GM21576 (cell line): Measurements from ENCODE around the gene NTM.
A peak's percentile ranks its signal among the peaks of the same experiment; 100 is the strongest.

Source experiments
- ATAC-seq: cut with Tn5 transposase; IDR thresholded peaks from one replicate; pipeline ENCODE4 v1.9.1; 2021; ENCODE audit warnings: mild to moderate bottlenecking, moderate library complexity; ENCODE audit not compliant: unreplicated experiment

NTM gene

GRCh38 chr11:131682373-131683015 lies 312.1 kb downstream of the NTM start:
- ATAC-seq = no peak

- ATAC-seq = no peak
Observed at GRCh38 chr11:131683131-131683530, 312.7 kb downstream of the NTM start.

DNA sequence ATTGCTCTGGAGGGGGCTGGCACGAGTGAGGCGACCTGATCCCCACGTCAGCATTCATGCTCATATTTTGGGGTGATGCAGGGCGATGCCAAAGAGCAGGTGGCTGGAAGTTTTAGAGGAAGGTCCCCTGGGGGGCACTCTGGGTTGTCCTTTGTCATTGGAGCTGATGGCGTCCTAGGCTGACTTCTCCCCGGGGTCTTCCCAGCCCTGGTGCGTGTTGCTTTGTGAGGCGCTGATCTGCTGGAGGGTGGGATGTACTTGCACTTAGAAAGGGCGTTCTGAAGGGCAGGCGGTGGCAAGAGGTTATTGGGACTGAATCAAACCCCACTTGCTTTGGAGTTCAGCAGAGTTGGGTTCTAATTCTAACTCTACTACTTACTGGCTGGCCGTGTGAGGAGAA lies 313.3 kb downstream of the NTM start:
- ATAC-seq = no peak

GRCh38 chr11:131684111-131685060 lies 314.0 kb downstream of the NTM start:
- no peak for ATAC-seq

DNA sequence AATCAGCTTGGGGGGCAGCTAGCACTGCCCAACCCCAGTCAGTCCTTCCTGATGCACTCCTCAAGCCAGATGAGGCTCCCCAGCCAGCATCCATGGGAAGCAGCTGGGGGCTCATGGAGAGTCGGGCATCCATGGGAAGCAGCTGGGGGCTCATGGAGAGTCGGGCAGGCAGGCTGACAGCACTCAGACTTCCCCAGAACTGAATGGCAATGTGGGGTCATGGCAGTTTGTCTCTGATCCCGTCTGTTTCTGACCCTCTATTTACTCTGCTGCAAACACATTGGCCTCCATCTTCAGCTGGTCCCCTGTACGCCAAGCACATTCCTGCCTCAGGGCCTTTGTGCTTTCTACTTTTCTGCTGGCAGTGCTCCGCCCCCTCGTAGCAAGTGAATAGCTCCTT lies 314.8 kb downstream of the NTM start:
- no peak for ATAC-seq

DNA sequence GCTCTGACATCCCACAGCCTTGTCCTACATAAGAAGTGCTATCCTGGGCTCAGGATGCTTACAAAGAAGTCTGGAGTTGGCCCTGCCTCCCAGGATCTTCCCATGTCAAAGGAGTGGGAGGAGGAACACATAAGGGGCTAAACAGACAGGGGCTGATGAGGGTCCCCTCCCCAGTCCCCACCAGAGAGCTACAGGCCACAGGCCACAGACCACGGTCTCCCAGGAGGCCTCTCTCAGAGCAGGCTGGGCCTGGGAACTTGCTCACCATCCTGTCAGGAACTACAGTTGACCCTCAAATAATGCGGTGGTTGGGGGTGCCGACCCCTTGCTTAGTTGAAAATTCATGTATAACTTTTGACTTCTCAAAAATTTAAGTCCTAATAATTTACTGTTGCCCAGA lies 315.5 kb downstream of the NTM start:
- ATAC-seq = no peak

DNA sequence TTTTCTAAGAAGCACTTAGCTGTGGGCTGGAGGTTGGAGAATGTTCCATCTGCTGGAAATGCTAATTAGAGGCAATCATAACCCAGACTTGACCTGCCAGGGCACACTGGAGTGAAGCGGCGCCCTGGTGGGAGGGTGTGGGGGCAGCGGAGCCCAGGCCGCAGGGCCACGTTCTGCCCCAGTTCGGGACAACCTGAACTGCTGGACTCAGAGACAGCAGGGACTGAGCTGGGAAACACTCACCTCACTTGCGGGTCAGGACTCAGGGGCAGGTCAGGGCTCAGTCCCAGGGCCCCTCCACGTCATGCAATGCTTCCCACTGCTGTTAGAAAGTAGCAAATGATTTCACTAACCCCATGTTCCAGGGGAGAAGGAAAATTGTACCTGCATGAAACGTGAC lies 316.4 kb downstream of the NTM start:
- ATAC-seq = no peak

GRCh38 chr11:131687291-131688047 lies 317.1 kb downstream of the NTM start:
- ATAC-seq = no peak

GRCh38 chr11:131688048-131688693 lies 317.8 kb downstream of the NTM start:
- ATAC-seq = peak; percentile 66

GRCh38 chr11:131689049-131689925 lies 318.9 kb downstream of the NTM start:
- ATAC-seq = no peak

- no peak for ATAC-seq
Observed at GRCh38 chr11:131690362-131690761, 319.9 kb downstream of the NTM start.

DNA sequence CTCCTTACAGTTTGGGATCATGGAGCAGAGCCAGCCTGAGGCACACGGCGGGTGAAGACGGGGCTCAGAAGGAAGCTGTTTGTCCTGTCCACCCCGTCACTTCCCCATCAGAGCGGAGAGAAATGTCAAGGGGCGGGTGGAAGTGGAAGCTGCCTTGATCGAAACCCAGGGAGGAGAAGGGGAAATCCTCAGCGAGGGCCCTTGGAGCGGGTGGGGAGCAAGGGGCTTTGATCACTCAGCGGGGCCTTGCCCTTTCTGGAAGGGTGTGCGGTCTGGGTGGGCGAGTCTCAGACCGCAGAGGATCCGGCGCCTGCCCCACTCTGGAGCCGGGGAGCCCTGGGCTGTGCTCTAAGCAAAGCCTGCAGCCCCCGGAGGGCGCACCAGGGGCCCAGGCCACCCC lies 320.4 kb downstream of the NTM start:
- no peak for ATAC-seq

DNA sequence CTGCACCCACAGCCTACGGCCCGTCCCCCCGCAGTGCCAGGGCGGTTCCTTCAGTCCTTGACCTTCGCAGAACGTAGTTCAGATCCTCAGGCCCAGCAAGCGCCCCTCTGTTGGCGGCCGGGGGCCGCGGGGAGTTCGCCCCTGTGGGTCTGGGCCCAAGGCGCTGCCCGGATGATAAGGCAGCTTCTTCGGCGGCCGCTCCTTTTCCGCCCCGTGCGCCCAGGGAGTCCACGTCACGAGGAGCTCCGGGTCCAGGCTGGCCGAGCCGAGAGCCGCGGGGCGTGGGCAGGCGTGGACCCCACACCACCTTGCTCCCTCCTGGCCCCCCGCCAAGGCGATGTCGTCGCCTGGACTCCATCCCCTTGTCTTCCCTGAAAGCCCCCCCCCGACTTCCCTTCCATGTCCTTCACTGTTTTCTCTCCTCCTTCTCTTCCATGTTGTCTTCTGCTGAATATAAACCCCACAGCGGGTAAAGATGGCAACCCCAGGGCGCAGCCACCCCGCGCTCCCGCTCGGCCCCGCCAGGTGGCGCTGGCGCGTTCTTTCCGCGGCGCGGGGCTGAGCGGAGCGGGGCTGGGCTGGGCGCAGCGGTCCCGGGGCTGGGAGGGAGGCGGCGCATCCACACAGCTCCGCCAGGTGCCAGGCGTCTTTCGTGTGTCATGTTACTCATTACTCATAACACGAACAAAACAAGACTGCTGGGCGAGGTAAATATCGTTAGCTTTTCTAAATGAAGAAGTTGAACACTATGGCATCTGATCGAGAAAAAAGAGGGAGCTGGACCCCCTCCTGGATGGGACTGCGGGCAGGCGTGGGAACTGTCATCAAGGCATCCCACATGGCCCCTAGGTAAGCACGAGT lies 321.0 kb downstream of the NTM start:
- no peak for ATAC-seq

DNA sequence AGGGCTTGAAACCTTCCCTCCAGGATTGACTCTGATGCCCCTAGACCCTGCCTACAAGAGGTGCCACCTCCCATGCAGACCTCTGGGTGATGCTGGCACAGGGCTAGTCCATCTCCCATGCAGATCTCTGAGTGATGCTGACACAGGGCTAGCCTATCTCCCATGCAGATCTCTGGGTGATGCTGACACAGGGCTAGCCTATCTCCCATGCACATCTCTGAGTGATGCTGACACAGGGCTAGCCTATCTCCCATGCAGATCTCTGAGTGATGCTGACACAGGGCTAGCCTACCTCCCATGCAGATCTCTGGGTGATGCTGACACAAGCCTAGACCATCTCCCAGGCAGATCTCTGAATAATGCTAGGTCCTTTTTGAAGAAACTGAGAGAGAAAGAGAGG lies 321.7 kb downstream of the NTM start:
- no peak for ATAC-seq

GRCh38 chr11:131692961-131693360 lies 322.5 kb downstream of the NTM start:
- ATAC-seq = no peak

DNA sequence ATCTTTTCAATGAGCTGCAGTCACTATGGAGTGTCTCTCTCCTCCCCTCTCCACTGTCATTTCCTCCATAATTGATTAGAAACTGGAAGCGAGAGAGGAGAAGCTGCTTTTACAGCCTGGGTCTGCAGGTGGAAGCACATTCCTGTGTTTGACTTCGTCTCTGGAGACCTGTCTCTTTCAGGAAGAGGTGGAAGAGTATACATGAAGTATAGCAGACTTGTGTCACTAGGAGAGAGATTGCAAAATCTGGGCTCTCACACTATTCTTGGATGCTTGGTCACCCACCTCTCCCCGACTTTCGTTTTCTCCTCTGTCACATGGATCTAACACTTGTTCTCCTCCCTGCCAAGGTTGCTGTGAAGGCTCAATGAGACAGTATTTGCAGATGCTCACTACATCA lies 323.3 kb downstream of the NTM start:
- no peak for ATAC-seq

DNA sequence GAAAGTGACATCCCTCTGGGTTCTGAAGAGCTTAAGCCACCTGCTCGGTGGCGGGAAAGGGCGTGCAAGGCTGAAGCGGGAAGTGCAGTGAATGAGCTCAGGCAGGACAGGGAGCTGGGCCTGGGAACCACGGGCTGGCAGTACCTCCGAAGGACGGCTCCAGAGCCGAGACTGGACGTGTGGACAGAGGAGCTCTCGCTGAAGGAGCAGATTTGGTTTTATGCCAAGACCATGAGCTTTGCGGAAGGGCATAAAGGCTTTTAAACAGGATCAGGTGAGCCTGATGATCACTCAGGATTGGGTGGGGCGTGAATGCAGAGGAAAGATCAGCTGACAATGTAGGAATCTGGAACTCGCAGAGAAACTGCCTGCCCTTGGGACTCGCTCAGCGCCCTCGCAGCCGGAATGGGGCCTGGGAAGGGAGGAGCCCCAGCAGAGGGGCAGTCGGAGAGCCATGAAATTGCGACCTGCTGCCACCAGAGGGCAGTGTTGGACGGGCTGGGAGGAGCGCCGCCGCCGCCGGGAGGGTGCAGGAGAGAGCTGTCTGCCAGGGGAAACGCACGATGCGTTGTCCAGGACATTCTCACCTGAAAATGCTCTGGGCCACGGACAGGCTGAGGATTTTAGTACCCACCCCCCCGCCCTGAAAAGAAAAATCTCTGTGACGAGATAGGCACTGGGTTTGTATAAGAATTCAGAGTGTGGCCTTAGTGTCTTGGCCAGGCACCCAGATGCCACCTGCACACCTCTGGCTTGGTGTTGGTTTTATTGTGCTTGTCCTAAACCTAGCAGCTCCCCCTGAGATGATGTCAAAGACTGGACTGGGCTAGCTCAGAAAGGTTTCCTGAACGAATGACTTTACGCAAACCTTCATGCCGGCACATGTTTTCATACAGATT lies 324.4 kb downstream of the NTM start:
- ATAC-seq = peak; percentile 95

- no peak for ATAC-seq
Observed at GRCh38 chr11:131695889-131696429, 325.5 kb downstream of the NTM start.
